Endothelial cell of umbilical vein (primary cell): Measurements from ENCODE around the gene KDM3B. TPM values are rescaled to one million over a fixed set of nuclear protein-coding genes. Genes with fewer than 3 reads are reported as not detected.

Experiments
- BruUV-seq: library from RNA; stranded (reverse); fragments of 400-500 nt; replicated peaks from 2 replicates; lab custom pipeline; 2021; lab: Mats Ljungman, UMichigan
- CTCF ChIA-PET: fragments of 300-600, 350-600 bp; sonication (Branson Sonifier 250); formaldehyde crosslinking; loops from one replicate; lab custom pipeline; 2021; ENCODE audit warnings: antibody characterized with exemption, inconsistent platforms; lab: Charles Lee
- POLR2A ChIA-PET: fragments of 300-600, 350-600 bp; sonication (Branson Sonifier 250); formaldehyde crosslinking; loops from one replicate; lab custom pipeline; 2021; ENCODE audit warnings: antibody characterized with exemption, inconsistent platforms; lab: Charles Lee
- DNase-seq: peaks from one replicate; pipeline ENCODE4 v3.0.0-alpha.2; 2011; ENCODE audit warnings: low read depth, low spot score
- FAIRE-seq: peaks from 2 replicates; lab custom pipeline; 2011; peaks lifted over from hg19 to GRCh38; lab: Jason Lieb, UNC
- H2AFZ ChIP-seq: 2 replicates; pipeline ENCODE4 v1.6.0; 2012; ENCODE audit warnings: low read depth, low read length, control low read depth, inconsistent platforms
- H3K27ac ChIP-seq: 2 replicates; pipeline ENCODE4 v1.5.1; 2011; ENCODE audit warnings: low read depth, mild to moderate bottlenecking, control low read depth, low read length, moderate library complexity; ENCODE audit not compliant: insufficient read depth
- H3K27me3 ChIP-seq, 2 experiments: 2 replicates each; pipeline versions ENCODE4 v1.6.0 to v1.6.1; 2011; ENCODE audit warnings: low read length in 2 of 2, mixed read lengths in 1 of 2; ENCODE audit not compliant: control insufficient read depth in 2 of 2, insufficient read depth in 2 of 2
- H3K36me3 ChIP-seq, 2 experiments: 2 replicates in 1 of 2; 3 replicates in 1 of 2; pipeline ENCODE4 v1.5.1; 2011; ENCODE audit warnings: low read length in 2 of 2, mild to moderate bottlenecking in 1 of 2, moderate library complexity in 1 of 2; ENCODE audit not compliant: control insufficient read depth in 2 of 2, insufficient read depth in 2 of 2; ENCODE audit errors: extremely low read depth in 1 of 2
- H3K4me1 ChIP-seq: 3 replicates; pipeline ENCODE4 v1.5.1; 2011; ENCODE audit warnings: mild to moderate bottlenecking, low read length; ENCODE audit not compliant: control insufficient read depth, insufficient read depth; ENCODE audit errors: extremely low read depth
- H3K4me2 ChIP-seq: 2 replicates; pipeline ENCODE4 v1.6.1; 2011; ENCODE audit warnings: low read length, control low read depth, mixed read lengths; ENCODE audit not compliant: insufficient read depth
- H3K4me3 ChIP-seq, 3 experiments: fragments of 200-600 bp in 1 of 3; sonication (generic), shearing (Covaris generic) in 1 of 3; replicated peaks in 1 of 3; 2 replicates each; pipeline ENCODE4 v1.5.1; 2011 to 2016; ENCODE audit warnings: control low read depth in 3 of 3, low read length in 3 of 3, mild to moderate bottlenecking in 2 of 3, inconsistent platforms in 1 of 3, low read depth in 1 of 3, moderate library complexity in 1 of 3; ENCODE audit not compliant: insufficient read depth in 1 of 3
- H3K79me2 ChIP-seq: 2 replicates; pipeline ENCODE4 v1.6.0; 2012; ENCODE audit warnings: low read length, inconsistent platforms; ENCODE audit not compliant: control insufficient read depth, insufficient read depth
- H3K9ac ChIP-seq: replicated peaks from 2 replicates; pipeline ENCODE3; 2011; ENCODE audit warnings: low read length, control low read depth; ENCODE audit not compliant: insufficient read depth; ENCODE audit errors: extremely low read depth
- H3K9me1 ChIP-seq: replicated peaks from 3 replicates; pipeline ENCODE4 v1.6.0; 2011; ENCODE audit warnings: mild to moderate bottlenecking, low read length; ENCODE audit not compliant: control insufficient read depth, insufficient read depth; ENCODE audit errors: extremely low read depth
- H3K9me3 ChIP-seq: replicated peaks from 2 replicates; pipeline ENCODE4 v1.5.1; 2012; ENCODE audit warnings: low read length, inconsistent platforms; ENCODE audit not compliant: control insufficient read depth, insufficient read depth
- H4K20me1 ChIP-seq: replicated peaks from 2 replicates; pipeline ENCODE3; 2011; ENCODE audit warnings: mild to moderate bottlenecking, low read length; ENCODE audit not compliant: control insufficient read depth, insufficient read depth; ENCODE audit errors: extremely low read depth
- EZH2 ChIP-seq: IDR thresholded peaks from 2 replicates; pipeline ENCODE4 v1.6.1; 2012; ENCODE audit warnings: borderline replicate concordance, low read depth, mild to moderate bottlenecking, moderate library complexity, low read length, inconsistent platforms; ENCODE audit not compliant: severe bottlenecking
- FOS ChIP-seq: IDR thresholded peaks from 2 replicates; pipeline ENCODE4 v1.6.1; 2011; ENCODE audit warnings: mild to moderate bottlenecking, low read length, moderate library complexity, borderline replicate concordance; ENCODE audit not compliant: insufficient read depth
- GATA2 ChIP-seq: IDR thresholded peaks from 2 replicates; pipeline ENCODE4 v1.7.0; 2011; ENCODE audit warnings: low read depth, mild to moderate bottlenecking, moderate library complexity, mixed read lengths, low read length; ENCODE audit not compliant: insufficient read length, insufficient read depth
- JUN ChIP-seq: IDR thresholded peaks from 2 replicates; pipeline ENCODE4 v1.6.1; 2011; ENCODE audit warnings: borderline replicate concordance, low read depth; ENCODE audit not compliant: insufficient read length, insufficient read depth
- MYC ChIP-seq: IDR thresholded peaks from one replicate; pipeline ENCODE4 v1.6.1; 2011; ENCODE audit warnings: mild to moderate bottlenecking, low read depth, low read length
- POLR2A ChIP-seq: IDR thresholded peaks from 2 replicates; pipeline ENCODE4 v1.6.1; 2012; ENCODE audit warnings: low read depth, mild to moderate bottlenecking, control low read depth, low read length
- POLR2AphosphoS5 ChIP-seq: IDR thresholded peaks from 2 replicates; pipeline ENCODE4 v1.6.1; 2012; ENCODE audit warnings: low read depth, mild to moderate bottlenecking, control low read depth, low read length, moderate library complexity; ENCODE audit not compliant: insufficient read depth
- dilution Hi-C: fragments of 300-500 bp; cut with MboI; formaldehyde crosslinking; loops from one replicate; pipeline ENCODE4 v1.15.0; 2019; ENCODE audit warnings: low sequenced_read_pairs; ENCODE audit not compliant: extremely low pct_ligation_motif_present
- intact Hi-C: fragments of 100-400 bp; cut with micrococcal nuclease; formaldehyde crosslinking; loops from one replicate; pipeline ENCODE4 v1.10.0; 2022
- polyA plus RNA-seq, 4 experiments: library from polyadenylated mRNA; depleted of rRNA in 3 of 4; stranded (reverse) in 3 of 4; unstranded in 1 of 4; fragments of >200 nt; gene quantifications; 2 replicates each; pipeline versions ENCODE4 v1.2.1 to v1.2.3, GENCODE V29; 2011 to 2012; ENCODE audit warnings: missing spikeins in 1 of 4
- total RNA-seq: library from RNA; stranded (reverse); gene quantifications from 2 replicates; pipeline ENCODE4 v1.2.3, GENCODE V29; 2021
- TF ChIP-seq, protein P1 (sequence below): IDR thresholded peaks from 2 replicates; pipeline ENCODE4 v1.6.1; 2011; ENCODE audit not compliant: insufficient read depth, insufficient read length
- TF ChIP-seq, protein P2 (sequence below), 2 donors: IDR thresholded peaks; 1 replicate in 1 of 2; 2 replicates in 1 of 2; pipeline ENCODE4 v1.5.1; 2011; ENCODE audit warnings: low read length in 2 of 2, mild to moderate bottlenecking in 2 of 2, moderate library complexity in 2 of 2, control low read depth in 1 of 2, inconsistent platforms in 1 of 2, low read depth in 1 of 2; ENCODE audit not compliant: insufficient read depth in 1 of 2; ENCODE audit errors: extremely low read depth in 1 of 2

The KDM3B gene
- total and polyA plus RNA-seq, 2 donors (not counting 3 experiments of a cell fraction or from before 2014, with no cell fraction given) = 19.0 to 55.7 TPM

DNA sequence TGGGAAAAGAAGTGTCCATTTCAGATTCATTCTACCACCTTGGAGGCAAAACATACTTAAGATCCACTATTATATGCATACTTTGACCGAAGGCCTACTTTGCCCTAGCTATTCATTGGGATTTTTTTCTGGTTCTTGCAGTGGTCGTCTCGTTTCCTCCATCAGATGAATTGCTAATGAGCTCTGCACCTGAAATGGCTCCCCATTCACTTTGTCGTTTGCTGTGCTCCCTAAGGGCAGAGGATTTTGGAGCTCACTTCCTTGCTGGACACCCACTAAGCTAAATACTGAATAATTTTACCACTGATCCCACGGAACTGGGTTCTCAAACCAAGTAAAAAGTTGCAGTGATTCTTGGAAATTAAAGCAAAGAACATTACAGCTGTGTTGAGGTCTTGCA is 1.9 kb downstream of the KDM3B start:
- Histone ChIP-seq H3K4me1 (peaks cover 14% of the 10 kb centered on the region), H3K4me3 (peak overlapping the region in 2 of 3 experiments; percentile 58 to 95), H3K79me2 (peaks cover 56% of the 10 kb centered on the region), H3K27me3 (no peaks in the 10 kb centered on the region), H3K36me3 (no peaks in the 10 kb centered on the region), H3K4me2 (peak overlapping the region; percentile 93), H3K27ac (no peak overlapping the region), H3K9me3 (no peaks in the 10 kb centered on the region), H2AFZ (no peak overlapping the region), H3K9me1 (no peaks in the 10 kb centered on the region), H4K20me1 (no peaks in the 10 kb centered on the region), H3K9ac (no peak overlapping the region)
- ChIA-PET CTCF (interaction anchor here (1.5 to 5.7 kb wide), 8 partner anchors 12 to 131 kb away, joined by 3 to 71 read pairs (median 22); partner anchors contain the start of genes CDC25C and FAM53C), POLR2A (interaction anchor here (4.4 kb wide), 1 partner anchor 15 kb away, joined by 58 read pairs; the partner anchor contains the start of gene FAM53C)
- peak; percentile 18 for FAIRE-seq
- intact Hi-C loops (loop anchor here (5.0 kb wide), 3 partner anchors 132 to 678 kb away; no protein-coding TSS in a partner anchor), dilution Hi-C loops (no loop called here)
- TF ChIP-seq MYC (no peak), GATA2 (no peak), JUN (no peak), EZH2 (no peak), POLR2A (no peak), FOS (no peak), POLR2AphosphoS5 (no peak)
- TF ChIP-seq, protein P1, sequence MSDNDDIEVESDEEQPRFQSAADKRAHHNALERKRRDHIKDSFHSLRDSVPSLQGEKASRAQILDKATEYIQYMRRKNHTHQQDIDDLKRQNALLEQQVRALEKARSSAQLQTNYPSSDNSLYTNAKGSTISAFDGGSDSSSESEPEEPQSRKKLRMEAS = no peak
- TF ChIP-seq, protein P2, sequence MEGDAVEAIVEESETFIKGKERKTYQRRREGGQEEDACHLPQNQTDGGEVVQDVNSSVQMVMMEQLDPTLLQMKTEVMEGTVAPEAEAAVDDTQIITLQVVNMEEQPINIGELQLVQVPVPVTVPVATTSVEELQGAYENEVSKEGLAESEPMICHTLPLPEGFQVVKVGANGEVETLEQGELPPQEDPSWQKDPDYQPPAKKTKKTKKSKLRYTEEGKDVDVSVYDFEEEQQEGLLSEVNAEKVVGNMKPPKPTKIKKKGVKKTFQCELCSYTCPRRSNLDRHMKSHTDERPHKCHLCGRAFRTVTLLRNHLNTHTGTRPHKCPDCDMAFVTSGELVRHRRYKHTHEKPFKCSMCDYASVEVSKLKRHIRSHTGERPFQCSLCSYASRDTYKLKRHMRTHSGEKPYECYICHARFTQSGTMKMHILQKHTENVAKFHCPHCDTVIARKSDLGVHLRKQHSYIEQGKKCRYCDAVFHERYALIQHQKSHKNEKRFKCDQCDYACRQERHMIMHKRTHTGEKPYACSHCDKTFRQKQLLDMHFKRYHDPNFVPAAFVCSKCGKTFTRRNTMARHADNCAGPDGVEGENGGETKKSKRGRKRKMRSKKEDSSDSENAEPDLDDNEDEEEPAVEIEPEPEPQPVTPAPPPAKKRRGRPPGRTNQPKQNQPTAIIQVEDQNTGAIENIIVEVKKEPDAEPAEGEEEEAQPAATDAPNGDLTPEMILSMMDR (IDR thresholded peaks at IDR 0.05; ENCODE audit: extremely low read depth in 1 of 2, insufficient read depth in 1 of 2, low read depth in 1 of 2, low read length in 2 of 2) = no peak
- DNase-seq = no peak
- no TSS peak for BruUV-seq
